Hepatocyte (in vitro differentiated cells): ENCODE measurements around the gene KIAA0040. TPM values are rescaled to one million over a fixed set of nuclear protein-coding genes. Genes with fewer than 3 reads are reported as not detected.

Experiments used
- DNase-seq: peaks from one replicate; pipeline ENCODE4 v3.0.0-alpha.2; 2016; ENCODE audit warnings: low spot score
- H2AFZ ChIP-seq: fragments of 200-600 bp; sonication (generic); 2 replicates; pipeline ENCODE4 v1.6.0; 2016; ENCODE audit warnings: antibody characterized with exemption, mild to moderate bottlenecking
- H3K27ac ChIP-seq: fragments of 200-600 bp; sonication (generic); 2 replicates; pipeline ENCODE4 v1.5.1; 2016; ENCODE audit warnings: mild to moderate bottlenecking
- H3K27me3 ChIP-seq: fragments of 200-600 bp; sonication (generic); 2 replicates; pipeline ENCODE4 v1.6.1; 2016
- H3K36me3 ChIP-seq: fragments of 200-600 bp; sonication (generic); replicated peaks from 2 replicates; pipeline ENCODE4 v1.5.1; 2016; ENCODE audit warnings: low read depth; ENCODE audit not compliant: insufficient read depth
- H3K4me1 ChIP-seq: fragments of 200-600 bp; sonication (generic); 2 replicates; pipeline ENCODE4 v1.5.1; 2016; ENCODE audit warnings: mild to moderate bottlenecking, moderate library complexity; ENCODE audit not compliant: insufficient read depth
- H3K4me2 ChIP-seq: fragments of 200-600 bp; sonication (generic); 2 replicates; pipeline ENCODE4 v1.6.0; 2016
- H3K4me3 ChIP-seq: fragments of 200-600 bp; sonication (generic); 2 replicates; pipeline ENCODE4 v1.5.1; 2016; ENCODE audit warnings: mild to moderate bottlenecking
- H3K79me2 ChIP-seq: fragments of 200-600 bp; sonication (generic); 2 replicates; pipeline ENCODE4 v1.6.0; 2017; ENCODE audit warnings: mild to moderate bottlenecking
- H3K9me2 ChIP-seq: fragments of 200-600 bp; sonication (generic); replicated peaks from 2 replicates; pipeline ENCODE4 v1.6.0; 2017; ENCODE audit warnings: mild to moderate bottlenecking; ENCODE audit not compliant: insufficient read depth
- H3K9me3 ChIP-seq: fragments of 200-600 bp; sonication (generic); 2 replicates; pipeline ENCODE4 v1.5.1; 2016; ENCODE audit warnings: low read depth, mild to moderate bottlenecking
- H4K20me1 ChIP-seq: fragments of 200-600 bp; sonication (generic); 2 replicates; pipeline ENCODE4 v1.6.0; 2016; ENCODE audit warnings: mild to moderate bottlenecking; ENCODE audit not compliant: insufficient read depth, poor library complexity, severe bottlenecking
- EZH2 ChIP-seq: fragments of 200-600 bp; sonication (generic); IDR thresholded peaks from 2 replicates; pipeline ENCODE4 v1.6.1; 2016; ENCODE audit warnings: antibody characterized with exemption, mild to moderate bottlenecking, borderline replicate concordance
- EZH2phosphoT487 ChIP-seq: fragments of 200-600 bp; sonication (generic); IDR thresholded peaks from one replicate; pipeline ENCODE4 v1.6.1; 2018; ENCODE audit warnings: antibody characterized with exemption, mild to moderate bottlenecking, low read depth, moderate library complexity; ENCODE audit not compliant: unreplicated experiment, severe bottlenecking
- WGBS: methylation state at CpG from one replicate; pipeline ENCODE4 v1.1.6; 2016; ENCODE audit warnings: low lambda C conversion rate; ENCODE audit errors: missing lambda C conversion rate; 5-methylcytosine and 5-hydroxymethylcytosine counted together
- polyA plus RNA-seq: library from polyadenylated mRNA; unstranded; fragments of >200 nt; fragmentation: Nextera tagmentation; extraction: Ambion mirVana; gene quantifications from 2 replicates; pipeline ENCODE4 v1.2.1, GENCODE V29; 2016
- total RNA-seq: library from RNA; depleted of rRNA; stranded (reverse); fragments of >200 nt; gene quantifications from 2 replicates; pipeline ENCODE4 v1.2.3, GENCODE V29; 2014
- TF ChIP-seq, protein P1 (sequence below): fragments of 200-600 bp; sonication (generic); IDR thresholded peaks from 2 replicates; pipeline ENCODE4 v1.5.1; 2016; ENCODE audit warnings: antibody characterized with exemption, mild to moderate bottlenecking; ENCODE audit not compliant: poor library complexity

KIAA0040 gene
- total and polyA plus RNA-seq, 2 experiments from 2014 or later = 4.5 to 8.1 TPM

DNA sequence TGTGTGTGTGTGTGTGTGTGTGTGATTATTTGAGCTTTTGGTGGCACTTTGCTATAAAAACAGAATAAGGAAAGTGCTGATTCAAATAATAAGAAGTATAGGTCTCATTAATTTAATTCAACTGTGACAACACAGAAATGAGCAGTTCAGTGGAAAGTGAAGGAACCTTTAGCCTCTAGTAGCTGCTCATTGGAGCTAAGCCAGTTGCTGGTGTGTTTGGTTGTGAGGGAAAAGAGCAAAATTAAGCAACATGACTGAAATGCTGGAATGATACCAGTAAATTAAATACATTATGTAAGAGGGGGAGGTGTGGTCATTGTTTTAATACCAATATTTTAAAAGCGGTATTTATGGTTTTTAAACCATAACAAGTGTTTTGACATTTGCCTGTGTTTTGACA lies 55.2 kb downstream of the KIAA0040 start:
- no peak overlapping the region for H3K4me3 ChIP-seq
- TF ChIP-seq, protein P1, sequence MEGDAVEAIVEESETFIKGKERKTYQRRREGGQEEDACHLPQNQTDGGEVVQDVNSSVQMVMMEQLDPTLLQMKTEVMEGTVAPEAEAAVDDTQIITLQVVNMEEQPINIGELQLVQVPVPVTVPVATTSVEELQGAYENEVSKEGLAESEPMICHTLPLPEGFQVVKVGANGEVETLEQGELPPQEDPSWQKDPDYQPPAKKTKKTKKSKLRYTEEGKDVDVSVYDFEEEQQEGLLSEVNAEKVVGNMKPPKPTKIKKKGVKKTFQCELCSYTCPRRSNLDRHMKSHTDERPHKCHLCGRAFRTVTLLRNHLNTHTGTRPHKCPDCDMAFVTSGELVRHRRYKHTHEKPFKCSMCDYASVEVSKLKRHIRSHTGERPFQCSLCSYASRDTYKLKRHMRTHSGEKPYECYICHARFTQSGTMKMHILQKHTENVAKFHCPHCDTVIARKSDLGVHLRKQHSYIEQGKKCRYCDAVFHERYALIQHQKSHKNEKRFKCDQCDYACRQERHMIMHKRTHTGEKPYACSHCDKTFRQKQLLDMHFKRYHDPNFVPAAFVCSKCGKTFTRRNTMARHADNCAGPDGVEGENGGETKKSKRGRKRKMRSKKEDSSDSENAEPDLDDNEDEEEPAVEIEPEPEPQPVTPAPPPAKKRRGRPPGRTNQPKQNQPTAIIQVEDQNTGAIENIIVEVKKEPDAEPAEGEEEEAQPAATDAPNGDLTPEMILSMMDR = no peak
- TF ChIP-seq EZH2phosphoT487 (no peak), EZH2 (no peak)
- H3K4me2 ChIP-seq = no peak overlapping the region
- no peaks in the 10 kb centered on the region for H3K36me3 ChIP-seq
- H3K9me2 ChIP-seq = no peaks in the 10 kb centered on the region
- no peak overlapping the region for H3K27ac ChIP-seq
- no peak for DNase-seq
- no peaks in the 10 kb centered on the region for H3K9me3 ChIP-seq
- no peaks in the 10 kb centered on the region for H3K4me1 ChIP-seq
- H3K27me3 ChIP-seq = no peaks in the 10 kb centered on the region
- H4K20me1 ChIP-seq = no peaks in the 10 kb centered on the region
- no peak overlapping the region for H2AFZ ChIP-seq
- WGBS = 92% methylated on average over 1 of the region's 1 CpG
- no peaks in the 10 kb centered on the region for H3K79me2 ChIP-seq

DNA sequence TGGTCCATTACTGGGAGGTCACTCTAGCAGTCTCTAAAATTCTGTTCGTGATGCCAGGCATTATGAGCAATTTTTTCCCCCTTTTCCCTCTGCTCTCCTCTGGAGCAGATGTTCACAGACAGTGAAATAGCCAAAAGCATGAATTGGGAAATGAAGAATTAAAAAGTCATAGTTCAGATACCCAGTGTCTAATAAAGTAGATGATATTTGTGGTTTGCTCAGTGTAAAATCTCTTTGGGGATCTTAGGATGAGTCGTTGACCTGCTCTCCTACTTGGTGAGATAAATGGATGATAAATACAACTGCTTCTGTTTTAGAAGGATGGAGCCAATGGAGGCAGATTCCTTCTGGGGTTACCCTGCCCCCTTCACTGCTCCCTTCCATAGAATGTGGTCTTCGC lies 56.3 kb downstream of the KIAA0040 start:
- Histone ChIP-seq H3K4me2 (no peak overlapping the region), H4K20me1 (no peaks in the 10 kb centered on the region), H3K36me3 (no peaks in the 10 kb centered on the region), H3K79me2 (no peaks in the 10 kb centered on the region), H3K4me1 (no peaks in the 10 kb centered on the region), H2AFZ (no peak overlapping the region), H3K27me3 (no peaks in the 10 kb centered on the region), H3K27ac (no peak overlapping the region), H3K9me3 (no peaks in the 10 kb centered on the region), H3K9me2 (no peaks in the 10 kb centered on the region), H3K4me3 (no peak overlapping the region)
- TF ChIP-seq EZH2 = no peak
- no peak for TF ChIP-seq EZH2phosphoT487
- TF ChIP-seq, protein P1 = no peak
- 80% methylated on average over 3 of the region's 3 CpGs for WGBS
- no peak for DNase-seq

DNA sequence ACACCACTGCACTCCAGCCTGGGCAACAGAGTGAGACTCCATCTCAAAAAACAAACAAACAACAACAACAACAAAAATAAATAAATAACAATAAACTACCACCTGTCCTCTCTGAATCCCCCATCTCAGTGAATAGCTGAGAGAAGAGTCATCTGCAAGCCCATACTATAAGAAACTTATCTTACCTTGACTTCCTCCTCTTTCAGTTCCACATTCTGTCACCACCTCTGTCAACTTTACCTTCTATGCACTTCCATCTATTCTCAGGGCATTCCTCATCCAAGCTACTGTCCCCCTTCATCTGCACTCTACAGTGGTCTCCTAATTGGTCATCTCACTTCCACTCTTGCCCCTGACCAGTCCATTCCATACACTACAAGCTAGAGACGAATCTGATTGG lies 58.1 kb downstream of the KIAA0040 start:
- no peaks in the 10 kb centered on the region for H3K27me3 ChIP-seq
- H2AFZ ChIP-seq = no peak overlapping the region
- H3K79me2 ChIP-seq = no peaks in the 10 kb centered on the region
- no peak for DNase-seq
- no peaks in the 10 kb centered on the region for H3K9me2 ChIP-seq
- TF ChIP-seq EZH2 (no peak), EZH2phosphoT487 (no peak)
- TF ChIP-seq, protein P1 = no peak
- peaks cover 10% of the 10 kb centered on the region for H3K4me1 ChIP-seq
- H3K36me3 ChIP-seq = no peaks in the 10 kb centered on the region
- H3K9me3 ChIP-seq = no peaks in the 10 kb centered on the region
- no peak overlapping the region for H3K4me3 ChIP-seq
- H4K20me1 ChIP-seq = no peaks in the 10 kb centered on the region
- no peak overlapping the region for H3K4me2 ChIP-seq
- 85% methylated on average over 1 of the region's 1 CpG for WGBS
- H3K27ac ChIP-seq = no peak overlapping the region
